HG03558 (cell line): ENCODE data around the gene F8A1.
"Not testable (repeated sequence)": the region's sequence is repeated elsewhere in the genome, so short reads cannot be mapped to it uniquely, and the experiment has no call there.

Experiments
- ATAC-seq: cut with Tn5 transposase; IDR thresholded peaks from one replicate; pipeline ENCODE4 v1.9.1; 2021; ENCODE audit warnings: moderate number of reproducible peaks; ENCODE audit not compliant: unreplicated experiment; ENCODE audit errors: extremely low read depth

Gene F8A1

DNA sequence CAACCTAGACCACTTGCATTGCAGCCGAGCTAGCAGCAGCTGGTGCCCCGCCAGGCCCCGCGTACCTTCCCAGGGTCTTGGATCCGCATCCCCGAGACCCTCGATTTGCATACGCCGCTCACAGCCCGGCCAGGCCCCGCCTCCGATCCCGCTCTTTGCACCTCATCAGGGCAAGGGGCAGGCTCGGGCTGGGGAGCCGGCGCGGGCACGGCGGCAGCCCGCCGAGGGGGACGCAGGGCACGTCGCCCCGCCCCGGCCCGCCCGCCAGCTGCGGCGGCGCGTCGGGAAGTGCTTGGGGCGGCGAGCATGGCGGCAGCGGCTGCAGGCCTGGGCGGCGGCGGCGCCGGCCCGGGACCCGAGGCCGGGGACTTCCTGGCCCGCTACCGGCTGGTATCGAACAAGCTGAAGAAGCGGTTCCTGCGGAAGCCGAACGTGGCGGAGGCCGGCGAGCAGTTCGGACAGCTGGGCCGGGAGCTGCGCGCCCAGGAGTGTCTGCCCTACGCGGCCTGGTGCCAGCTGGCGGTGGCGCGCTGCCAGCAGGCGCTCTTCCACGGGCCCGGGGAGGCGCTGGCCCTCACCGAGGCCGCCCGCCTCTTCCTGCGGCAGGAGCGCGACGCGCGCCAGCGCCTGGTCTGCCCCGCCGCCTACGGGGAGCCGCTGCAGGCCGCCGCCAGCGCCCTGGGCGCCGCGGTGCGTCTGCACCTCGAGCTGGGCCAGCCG is at the start of gene F8A1:
Gene F8A1 (plus strand): TSS at position 287 of the 720 bp plus-strand sequence. CDS start 20 bp downstream, at position 307.
- peak; percentile 45 for ATAC-seq

DNA sequence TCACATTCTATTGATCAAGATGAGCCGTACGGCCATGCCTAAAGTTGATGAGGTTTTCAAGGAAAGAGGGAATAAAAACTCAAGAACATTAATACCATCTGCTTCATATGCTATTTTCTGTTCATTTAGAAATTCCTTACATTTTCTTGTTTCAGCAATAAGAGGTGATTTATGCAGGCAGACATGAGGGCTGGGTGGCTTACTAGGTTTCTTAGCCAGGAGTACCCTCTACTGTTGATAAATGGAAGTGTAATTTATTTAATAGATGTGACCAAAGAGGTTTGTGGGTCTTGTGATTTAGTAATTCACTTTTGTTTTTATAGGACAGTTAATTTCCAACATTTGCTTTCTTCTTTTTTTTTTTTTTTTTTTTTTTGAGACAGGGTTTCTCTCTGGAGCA is 45.3 kb upstream of the F8A1 start:
- no peak for ATAC-seq

- ATAC-seq: no peak
Observed at GRCh38 chrX:154850957-154851611, 35.1 kb upstream of the F8A1 start.

DNA sequence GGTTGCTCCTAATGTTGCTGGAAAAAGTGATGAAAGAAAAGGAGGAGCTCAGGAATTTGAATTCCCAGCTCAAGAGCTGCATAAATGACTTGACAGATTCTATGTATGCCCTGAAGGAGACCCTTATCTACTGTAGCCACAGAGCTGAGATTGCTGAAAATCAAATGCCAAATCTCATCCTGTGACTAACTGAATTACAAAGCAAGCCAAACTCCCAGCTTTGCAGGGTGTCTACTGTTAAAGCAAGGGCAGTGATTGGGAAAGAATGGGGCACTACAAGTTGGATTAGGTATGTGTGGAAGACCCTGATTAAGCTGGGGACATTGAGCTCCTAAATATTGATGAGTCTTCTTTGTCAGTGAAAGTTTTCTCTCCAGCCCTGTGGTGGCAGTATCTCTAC is 30.9 kb upstream of the F8A1 start:
- ATAC-seq: no peak

GRCh38 chrX:154868522-154868921 is 17.6 kb upstream of the F8A1 start:
- not testable (repeated sequence) for ATAC-seq

- ATAC-seq: no peak
Observed at GRCh38 chrX:154873329-154873728, 12.8 kb upstream of the F8A1 start.

GRCh38 chrX:154884069-154884468 is 2.1 kb upstream of the F8A1 start:
- not testable (repeated sequence) for ATAC-seq

DNA sequence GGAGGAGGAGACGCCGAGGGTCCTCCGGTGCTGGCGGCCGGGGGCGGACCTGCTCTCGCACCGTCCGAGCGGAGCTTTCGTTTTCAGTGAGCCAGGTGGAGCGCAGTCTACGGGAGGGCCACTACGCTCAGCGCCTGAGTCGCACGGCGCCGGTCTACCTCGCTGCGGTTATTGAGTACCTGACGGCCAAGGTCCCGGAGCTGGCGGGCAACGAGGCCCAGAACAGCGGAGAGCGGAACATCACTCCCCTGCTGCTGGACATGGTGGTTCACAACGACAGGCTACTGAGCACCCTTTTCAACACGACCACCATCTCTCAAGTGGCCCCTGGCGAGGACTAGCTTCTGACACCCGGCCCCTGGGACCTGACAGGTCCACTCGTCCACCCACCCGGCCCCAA is 1.1 kb upstream of the F8A1 start:
- ATAC-seq: not testable (repeated sequence)

DNA sequence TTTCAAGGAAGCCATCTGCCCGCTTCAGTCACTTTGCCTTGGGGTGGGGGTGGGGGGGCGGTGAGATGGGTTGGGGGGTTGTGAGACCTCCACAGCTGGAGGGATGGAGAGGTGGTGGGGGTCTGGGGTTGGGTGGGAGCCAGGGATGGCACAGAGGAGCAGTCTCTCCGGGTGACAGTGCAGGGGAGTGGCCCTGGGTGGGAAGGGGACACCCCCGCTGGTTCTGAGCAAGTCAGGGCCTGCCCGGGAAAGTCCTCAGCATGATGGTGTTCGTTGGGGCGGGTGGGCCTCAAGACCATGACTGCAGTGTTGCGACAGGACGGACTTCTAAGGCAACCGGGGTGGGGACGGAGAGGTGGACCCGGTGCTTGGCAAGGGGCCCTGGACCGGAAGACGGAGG is 606 bp upstream of the F8A1 start:
- ATAC-seq: not testable (repeated sequence)

- peak; percentile 23 for ATAC-seq
Observed at GRCh38 chrX:154886789-154887221, 650 bp downstream of the F8A1 start.

DNA sequence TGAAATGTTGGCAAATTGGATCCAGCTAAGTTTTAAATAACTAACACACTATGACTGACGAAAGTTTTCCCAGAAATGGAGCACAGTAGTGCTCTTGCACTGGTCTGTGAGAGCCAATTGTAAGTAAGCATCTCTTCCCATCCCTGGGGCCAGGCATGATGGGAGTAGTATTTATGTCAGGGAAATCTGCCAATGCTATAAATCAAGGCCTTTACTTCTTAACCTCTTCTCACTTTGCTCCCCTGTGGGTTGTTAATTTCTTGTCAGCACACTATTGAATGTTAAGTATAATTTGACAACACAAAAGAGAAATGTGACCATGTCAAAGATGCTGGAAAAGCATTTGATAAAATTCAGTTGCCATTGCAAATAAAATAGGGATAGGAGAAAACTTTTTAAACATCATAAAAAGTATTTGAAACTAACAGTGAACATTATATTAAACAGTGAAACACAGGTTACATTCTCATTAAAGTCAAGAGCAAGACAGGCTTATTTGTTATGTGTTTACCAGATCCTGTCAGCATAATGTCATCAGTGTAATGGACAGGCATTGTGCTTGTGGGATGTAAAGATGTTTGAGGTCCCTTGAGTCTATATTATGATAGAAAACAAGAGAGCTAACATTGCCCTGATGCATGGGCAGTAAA is 5.0 kb downstream of the F8A1 start:
- no peak for ATAC-seq

DNA sequence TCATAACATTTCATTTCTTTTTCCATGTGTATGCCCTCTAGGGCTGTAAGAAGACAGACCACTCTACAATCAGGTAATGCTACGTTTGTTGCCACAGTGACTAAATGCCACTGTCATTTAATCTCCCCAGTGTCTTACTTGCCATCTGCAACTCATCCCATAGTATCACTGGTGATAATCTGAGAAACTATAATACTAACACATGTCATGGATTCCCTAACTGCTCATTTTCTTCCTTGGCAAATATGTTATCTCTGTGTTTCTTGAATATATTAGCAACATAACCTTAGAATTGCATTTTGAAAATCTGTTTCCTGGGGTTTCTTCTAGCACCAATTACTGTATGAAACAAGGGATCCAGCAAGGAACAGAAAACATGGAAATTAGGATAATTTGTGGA is 6.1 kb downstream of the F8A1 start:
- ATAC-seq: no peak

DNA sequence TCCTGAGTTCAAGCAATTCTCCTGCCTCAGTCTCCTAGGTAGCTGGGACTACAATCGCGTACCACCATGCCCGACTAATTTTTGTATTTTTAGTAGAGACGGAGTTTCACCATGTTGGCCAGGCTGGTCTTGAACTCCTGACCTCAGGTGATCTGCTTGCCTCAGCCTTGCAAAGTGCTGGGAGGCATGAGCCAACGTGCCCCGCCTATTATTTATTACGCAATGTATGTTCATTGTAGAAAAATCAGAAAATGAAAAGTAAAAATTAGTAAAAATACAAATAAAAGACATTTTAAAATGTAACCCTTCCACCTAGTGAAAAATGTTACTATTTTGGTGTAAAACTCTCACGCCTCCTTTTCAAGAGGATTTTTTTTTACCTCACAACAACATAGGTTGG is 14.2 kb downstream of the F8A1 start:
- ATAC-seq: no peak

- ATAC-seq: no peak
Observed at GRCh38 chrX:154902408-154902807, 16.3 kb downstream of the F8A1 start.

DNA sequence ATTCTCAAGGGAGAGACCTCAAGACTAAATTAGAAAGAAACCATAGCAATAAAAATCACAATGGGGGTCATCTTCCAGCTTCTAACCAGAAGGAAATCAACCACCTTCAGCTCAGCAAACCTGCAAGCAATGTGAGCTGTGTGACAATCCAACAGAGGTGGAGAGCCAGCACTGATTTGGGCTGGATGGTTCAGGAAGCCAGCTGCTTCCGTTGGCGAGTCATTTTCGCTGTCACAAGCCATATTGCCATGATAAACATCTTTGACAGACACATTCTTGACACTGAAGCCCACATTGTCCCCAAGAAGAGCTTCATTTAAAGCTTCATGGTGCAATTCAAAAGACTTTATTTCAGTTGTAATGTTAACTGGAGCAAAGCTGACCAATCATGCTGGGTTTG is 22.7 kb downstream of the F8A1 start:
- ATAC-seq: no peak

DNA sequence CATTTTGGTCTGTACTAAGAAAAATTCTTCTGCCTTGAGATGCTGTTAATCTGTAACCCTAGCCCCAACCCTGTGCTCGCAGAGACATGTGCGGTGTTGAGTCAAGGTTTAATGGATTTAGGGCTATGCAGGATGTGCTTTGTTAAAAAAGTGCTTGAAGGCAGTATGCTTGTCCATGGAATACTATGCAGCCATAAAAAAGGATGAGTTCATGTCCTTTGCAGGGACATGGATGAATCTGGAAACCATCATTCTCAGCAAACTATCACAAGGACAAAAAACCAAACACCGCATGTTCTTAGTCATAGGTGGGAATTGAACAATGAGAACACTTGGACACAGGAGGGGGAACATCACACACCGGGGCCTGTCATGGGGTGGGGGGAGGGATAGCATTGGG is 23.9 kb downstream of the F8A1 start:
- ATAC-seq: not testable (repeated sequence)

DNA sequence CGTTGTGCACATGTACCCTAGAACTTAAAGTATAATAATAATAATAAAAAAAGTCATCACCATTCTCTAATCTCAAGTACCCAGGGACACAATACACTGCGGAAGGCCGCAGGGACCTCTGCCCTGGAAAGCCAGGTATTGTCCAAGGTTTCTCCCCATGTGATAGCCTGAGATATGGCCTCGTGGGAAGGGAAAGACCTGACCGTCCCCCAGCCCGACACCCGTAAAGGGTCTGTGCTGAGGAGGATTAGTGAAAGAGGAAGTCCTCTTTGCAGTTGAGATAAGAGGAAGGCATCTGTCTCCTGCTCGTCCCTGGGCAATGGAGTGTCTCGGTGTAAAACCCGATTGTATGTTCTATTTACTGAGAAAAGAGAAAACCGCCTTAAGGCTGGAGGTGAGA is 24.4 kb downstream of the F8A1 start:
- not testable (repeated sequence) for ATAC-seq

- ATAC-seq: no peak
Observed at GRCh38 chrX:154914052-154914451, 27.9 kb downstream of the F8A1 start.

GRCh38 chrX:154918060-154918483 is 31.9 kb downstream of the F8A1 start:
- no peak for ATAC-seq

DNA sequence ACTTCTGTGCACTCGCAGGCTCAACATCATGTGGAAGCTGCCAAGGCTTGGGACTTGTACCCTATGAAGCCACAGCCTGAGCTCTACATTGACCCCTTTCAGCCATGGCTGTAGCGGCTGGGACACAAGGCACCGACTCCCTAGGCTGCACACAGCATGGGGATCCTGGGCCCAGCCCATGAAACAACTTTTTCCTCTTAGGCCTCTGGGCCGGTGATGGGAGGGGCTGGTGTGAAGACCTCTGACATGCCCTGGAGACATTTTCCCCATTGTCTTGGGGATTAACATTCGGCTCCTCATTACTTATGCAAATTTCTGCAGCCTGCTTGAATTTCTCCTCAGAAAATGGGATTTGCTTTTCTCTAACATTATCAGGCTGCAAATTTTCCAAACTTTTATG is 38.6 kb downstream of the F8A1 start:
- not testable (repeated sequence) for ATAC-seq
